C4-2B (cell line): ENCODE measurements around the gene RNF181.

ENCODE experiments used
- H3K27ac ChIP-seq: fragments of 450-650 bp; 2 replicates; pipeline ENCODE4 v1.5.1; 2017
- CTCF ChIP-seq: fragments of 450-650 bp; conservative IDR thresholded peaks from 2 replicates; pipeline ENCODE4 v1.5.1; 2017; ENCODE audit warnings: mild to moderate bottlenecking
- ZFX ChIP-seq: fragments of 450-650 bp; IDR thresholded peaks from 2 replicates; pipeline ENCODE4 v1.6.1; 2017

The RNF181 gene

GRCh38 chr2:85549826-85550225 is 45.7 kb upstream of the RNF181 start:
- TF ChIP-seq CTCF (no peak), ZFX (no peak)
- no peak overlapping the region for H3K27ac ChIP-seq

GRCh38 chr2:85550486-85550885 is 45.1 kb upstream of the RNF181 start:
- no peak overlapping the region for H3K27ac ChIP-seq
- TF ChIP-seq ZFX (no peak), CTCF (no peak)

GRCh38 chr2:85551698-85552678 is 43.6 kb upstream of the RNF181 start:
- TF ChIP-seq ZFX: no peak
- TF ChIP-seq CTCF: peak; percentile 88
- H3K27ac ChIP-seq: peak overlapping the region; percentile 21; the same call in 1 of the 2 replicates

GRCh38 chr2:85553184-85553583 is 42.4 kb upstream of the RNF181 start:
- no peak overlapping the region for H3K27ac ChIP-seq
- TF ChIP-seq ZFX: no peak
- TF ChIP-seq CTCF: no peak

GRCh38 chr2:85554980-85555612 is 40.4 kb upstream of the RNF181 start:
- no peak overlapping the region for H3K27ac ChIP-seq
- no peak for TF ChIP-seq ZFX
- TF ChIP-seq CTCF: no peak

GRCh38 chr2:85557130-85557529 is 38.4 kb upstream of the RNF181 start:
- TF ChIP-seq ZFX: no peak
- no peak for TF ChIP-seq CTCF
- H3K27ac ChIP-seq: no peak overlapping the region

GRCh38 chr2:85558160-85558559 is 37.4 kb upstream of the RNF181 start:
- TF ChIP-seq CTCF (no peak), ZFX (no peak)
- H3K27ac ChIP-seq: no peak overlapping the region

- H3K27ac ChIP-seq: peak overlapping the region; percentile 84
Measured at GRCh38 chr2:85560403-85560726, 35.2 kb upstream of the RNF181 start.
